Fibroblast of villous mesenchyme (primary cell): ENCODE data around the gene SNX8. TPM values are rescaled to one million over a fixed set of nuclear protein-coding genes. Genes with fewer than 3 reads are reported as not detected.
A peak's percentile ranks its signal among the peaks of the same experiment; 100 is the strongest.

Source experiments
- DNase-seq: peaks from one replicate; pipeline ENCODE4 v3.0.0-alpha.2; 2010; ENCODE audit warnings: low read depth
- H3K4me3 ChIP-seq: 2 replicates; pipeline ENCODE4 v1.5.1; 2011; ENCODE audit warnings: low read depth, mild to moderate bottlenecking, low read length
- CTCF ChIP-seq: IDR thresholded peaks from 2 replicates; pipeline ENCODE4 v1.5.1; 2012; ENCODE audit warnings: low read depth, mild to moderate bottlenecking, low read length; ENCODE audit not compliant: insufficient read depth
- total RNA-seq: library from RNA; depleted of rRNA; stranded (reverse); fragments of >200 nt; gene quantifications from 2 replicates; pipeline ENCODE4 v1.2.3, GENCODE V29; 2012

Gene SNX8
- total RNA-seq, 1 donor: 17.7 TPM

DNA sequence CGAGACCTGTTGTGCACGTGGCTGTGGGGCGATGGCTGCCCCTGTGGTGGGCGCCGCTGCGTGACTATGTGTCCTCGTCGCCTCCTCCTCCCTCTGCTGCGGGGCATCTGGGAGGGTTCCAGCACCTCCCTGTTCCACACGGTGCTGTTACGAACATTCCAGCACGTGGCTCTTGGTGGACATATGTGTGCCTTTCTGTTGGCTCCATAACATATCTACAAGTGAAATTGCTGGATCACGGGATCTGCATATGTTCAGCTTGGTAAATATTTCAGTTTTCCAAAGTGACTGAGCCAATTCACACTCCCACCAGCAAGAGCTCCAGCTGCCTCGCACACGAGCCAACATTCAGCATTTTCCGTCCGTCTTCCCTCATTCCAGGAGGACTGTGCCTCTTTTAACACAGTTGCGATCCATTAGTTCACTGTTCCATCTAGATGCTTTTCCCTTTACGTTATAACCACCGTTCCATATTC is 25.1 kb downstream of the SNX8 start:
- no peak for DNase-seq
- H3K4me3 ChIP-seq: no peak overlapping the region
- no peak for TF ChIP-seq CTCF

DNA sequence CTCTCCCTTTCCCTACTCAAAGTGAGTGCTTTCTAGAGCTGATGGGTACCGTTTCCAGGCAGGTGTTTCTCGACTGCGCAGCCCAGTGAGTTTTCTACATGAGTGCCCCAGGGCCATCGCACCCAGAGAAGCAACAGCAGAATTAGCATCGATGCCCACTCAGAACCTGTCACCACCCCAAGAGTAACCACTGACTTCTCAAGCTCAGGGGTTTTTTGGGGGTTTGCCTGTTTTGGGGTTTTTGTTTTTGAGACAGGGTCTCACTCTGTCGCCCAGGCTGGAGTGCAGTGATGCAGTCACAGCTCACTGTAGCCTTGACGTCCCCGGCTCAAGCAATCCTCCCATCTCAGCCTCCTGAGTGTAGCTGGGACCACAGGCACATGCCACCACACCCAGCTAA is 25.7 kb downstream of the SNX8 start:
- DNase-seq: no peak
- no peak for TF ChIP-seq CTCF
- H3K4me3 ChIP-seq: no peak overlapping the region

DNA sequence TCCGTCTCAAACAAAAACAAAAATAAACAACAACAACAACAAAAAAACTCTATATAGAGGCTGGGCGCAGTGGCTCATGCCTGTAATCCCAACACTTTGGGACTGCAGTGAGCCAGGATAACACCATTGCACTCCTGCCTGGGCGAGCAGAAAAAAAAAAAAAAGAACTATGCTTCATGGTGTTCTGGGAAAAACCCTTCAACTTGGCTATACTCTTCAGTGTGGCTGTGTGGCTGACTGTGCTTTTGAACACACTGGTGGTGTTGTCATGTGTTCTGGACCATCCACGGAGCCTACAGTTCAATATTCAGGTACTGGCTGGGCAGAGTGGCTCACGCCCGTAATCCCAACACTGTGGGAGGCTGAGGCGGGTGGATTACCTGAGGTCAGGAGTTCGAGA is 26.5 kb downstream of the SNX8 start:
- DNase-seq: no peak
- no peak for TF ChIP-seq CTCF
- no peak overlapping the region for H3K4me3 ChIP-seq

- no peak overlapping the region for H3K4me3 ChIP-seq
- TF ChIP-seq CTCF: no peak
- DNase-seq: no peak
Observed at GRCh38 chr7:2283074-2283473, 31.2 kb downstream of the SNX8 start.

- TF ChIP-seq CTCF: no peak
- peak; percentile 28 for DNase-seq
- no peak overlapping the region for H3K4me3 ChIP-seq
Observed at GRCh38 chr7:2282185-2282751, 32.0 kb downstream of the SNX8 start.

- H3K4me3 ChIP-seq: no peak overlapping the region
- no peak for TF ChIP-seq CTCF
- DNase-seq: peak; percentile 66
Observed at GRCh38 chr7:2281541-2281940, 32.7 kb downstream of the SNX8 start.

- TF ChIP-seq CTCF: no peak
- H3K4me3 ChIP-seq: no peak overlapping the region
- peak; percentile 26 for DNase-seq
Observed at GRCh38 chr7:2280424-2280823, 33.8 kb downstream of the SNX8 start.
